MM.1S (cell line): ENCODE data around the gene DNAH10.

Experiments
- DNase-seq: peaks from one replicate; pipeline ENCODE4 v3.0.0-alpha.2; 2015
- H2AFZ ChIP-seq: fragments of 300-600 bp; sonication (generic); 2 replicates; pipeline ENCODE4 v1.6.0; 2016; ENCODE audit warnings: antibody characterized with exemption, low read length
- H3F3A ChIP-seq: fragments of 300-600 bp; sonication (generic); 2 replicates; pipeline ENCODE4 v1.6.1; 2016; ENCODE audit warnings: mild to moderate bottlenecking, antibody characterized with exemption, low read length, moderate library complexity, mixed read lengths; ENCODE audit not compliant: insufficient read depth
- H3K27ac ChIP-seq: fragments of 300-600 bp; sonication (generic); 2 replicates; pipeline ENCODE4 v1.5.1; 2016; ENCODE audit warnings: mild to moderate bottlenecking, low read length
- H3K27me3 ChIP-seq: fragments of 300-600 bp; sonication (generic); replicated peaks from 2 replicates; pipeline ENCODE4 v1.6.0; 2016; ENCODE audit warnings: low read length; ENCODE audit not compliant: insufficient read depth
- H3K36me3 ChIP-seq: fragments of 300-600 bp; sonication (generic); replicated peaks from 2 replicates; pipeline ENCODE4 v1.6.1; 2016; ENCODE audit warnings: mild to moderate bottlenecking, low read length, mixed read lengths; ENCODE audit not compliant: insufficient read depth
- H3K4me1 ChIP-seq: fragments of 300-600 bp; sonication (generic); 2 replicates; pipeline ENCODE4 v1.6.1; 2016; ENCODE audit warnings: low read length, mixed read lengths
- H3K4me2 ChIP-seq: fragments of 300-600 bp; sonication (generic); 2 replicates; pipeline ENCODE4 v1.6.0; 2016; ENCODE audit warnings: low read depth, low read length
- H3K4me3 ChIP-seq: fragments of 300-600 bp; sonication (generic); 2 replicates; pipeline ENCODE4 v1.5.1; 2016; ENCODE audit warnings: low read length, mixed read lengths
- H3K79me2 ChIP-seq: fragments of 300-600 bp; sonication (generic); 2 replicates; pipeline ENCODE4 v1.6.1; 2016; ENCODE audit warnings: mixed run types, low read length, mixed read lengths
- H3K9ac ChIP-seq: fragments of 300-600 bp; sonication (generic); 2 replicates; pipeline ENCODE4 v1.6.1; 2016; ENCODE audit warnings: low read length, mixed read lengths
- H3K9me2 ChIP-seq: fragments of 300-600 bp; sonication (generic); replicated peaks from 2 replicates; pipeline ENCODE4 v1.6.1; 2016; ENCODE audit warnings: mild to moderate bottlenecking, low read length, mixed read lengths; ENCODE audit not compliant: insufficient read depth
- H3K9me3 ChIP-seq: fragments of 300-600 bp; sonication (generic); replicated peaks from 2 replicates; pipeline ENCODE4 v1.6.1; 2016; ENCODE audit warnings: mild to moderate bottlenecking, low read length, mixed read lengths; ENCODE audit not compliant: insufficient read depth
- H4K20me1 ChIP-seq: fragments of 300-600 bp; sonication (generic); 2 replicates; pipeline ENCODE4 v1.6.1; 2016; ENCODE audit warnings: mild to moderate bottlenecking, low read length, moderate library complexity, mixed read lengths; ENCODE audit not compliant: insufficient read depth
- CTCF ChIP-seq: fragments of 300-600 bp; sonication (generic); IDR thresholded peaks from 2 replicates; pipeline ENCODE4 v1.5.1; 2016; ENCODE audit warnings: antibody characterized with exemption, low read length, mixed read lengths
- EZH2 ChIP-seq: fragments of 300-600 bp; sonication (generic); optimal IDR thresholded peaks from 2 replicates; pipeline ENCODE3; 2017; ENCODE audit warnings: low read depth, mild to moderate bottlenecking, antibody characterized with exemption, low read length, mixed read lengths
- EZH2phosphoT487 ChIP-seq: fragments of 300-600 bp; sonication (generic); IDR thresholded peaks from 2 replicates; pipeline ENCODE4 v1.6.1; 2018; ENCODE audit warnings: antibody characterized with exemption, low read length

The DNAH10 gene

GRCh38 chr12:123941000-123941399 is 178.9 kb downstream of the DNAH10 start:
- Histone ChIP-seq H3K9me3 (no peaks in the 10 kb centered on the region), H3K36me3 (no peaks in the 10 kb centered on the region), H3K9ac (no peak overlapping the region), H3K4me3 (no peak overlapping the region), H2AFZ (no peak overlapping the region), H3K27me3 (no peaks in the 10 kb centered on the region), H3F3A (no peaks in the 10 kb centered on the region), H3K4me1 (no peaks in the 10 kb centered on the region), H3K4me2 (no peak overlapping the region), H4K20me1 (no peaks in the 10 kb centered on the region), H3K79me2 (no peaks in the 10 kb centered on the region), H3K27ac (no peak overlapping the region), H3K9me2 (no peaks in the 10 kb centered on the region)
- DNase-seq, result no peak
- TF ChIP-seq EZH2phosphoT487 (no peak), EZH2 (no peak)

- Histone ChIP-seq H3K4me2 (no peak overlapping the region), H3K4me3 (no peak overlapping the region), H3K9me3 (no peaks in the 10 kb centered on the region), H3F3A (no peaks in the 10 kb centered on the region), H3K9me2 (no peaks in the 10 kb centered on the region), H4K20me1 (no peaks in the 10 kb centered on the region), H3K9ac (no peak overlapping the region), H3K79me2 (no peaks in the 10 kb centered on the region), H3K27me3 (no peaks in the 10 kb centered on the region), H3K36me3 (no peaks in the 10 kb centered on the region), H3K4me1 (no peaks in the 10 kb centered on the region), H2AFZ (no peak overlapping the region), H3K27ac (no peak overlapping the region)
- no peak for DNase-seq
- no peak for TF ChIP-seq CTCF
- TF ChIP-seq EZH2, result no peak
- no peak for TF ChIP-seq EZH2phosphoT487
Measured at GRCh38 chr12:123941624-123942237, 179.6 kb downstream of the DNAH10 start.

GRCh38 chr12:123942238-123942653 is 180.1 kb downstream of the DNAH10 start:
- Histone ChIP-seq H2AFZ (no peak overlapping the region), H3K27ac (no peak overlapping the region), H3K36me3 (no peaks in the 10 kb centered on the region), H3K9ac (no peak overlapping the region), H3K4me1 (no peaks in the 10 kb centered on the region), H3K4me3 (no peak overlapping the region), H3F3A (no peaks in the 10 kb centered on the region), H3K79me2 (no peaks in the 10 kb centered on the region), H3K27me3 (no peaks in the 10 kb centered on the region), H4K20me1 (no peaks in the 10 kb centered on the region), H3K9me2 (no peaks in the 10 kb centered on the region), H3K9me3 (no peaks in the 10 kb centered on the region), H3K4me2 (no peak overlapping the region)
- no peak for TF ChIP-seq EZH2phosphoT487
- no peak for TF ChIP-seq EZH2
- TF ChIP-seq CTCF, result no peak
- DNase-seq, result no peak

- no peak for DNase-seq
- H3K79me2 ChIP-seq, result no peaks in the 10 kb centered on the region
- no peak overlapping the region for H3K4me3 ChIP-seq
- no peaks in the 10 kb centered on the region for H3K9me2 ChIP-seq
- H3K9me3 ChIP-seq, result no peaks in the 10 kb centered on the region
- H3K9ac ChIP-seq, result no peak overlapping the region
- H3K27ac ChIP-seq, result no peak overlapping the region
- H4K20me1 ChIP-seq, result no peaks in the 10 kb centered on the region
- no peaks in the 10 kb centered on the region for H3K36me3 ChIP-seq
- no peak overlapping the region for H3K4me2 ChIP-seq
- H3F3A ChIP-seq, result no peaks in the 10 kb centered on the region
- no peaks in the 10 kb centered on the region for H3K27me3 ChIP-seq
- no peaks in the 10 kb centered on the region for H3K4me1 ChIP-seq
- no peak overlapping the region for H2AFZ ChIP-seq
- TF ChIP-seq CTCF (no peak), EZH2 (no peak), EZH2phosphoT487 (no peak)
Measured at GRCh38 chr12:123942911-123943648, 181.0 kb downstream of the DNAH10 start.
